Motor neuron (in vitro differentiated cells): ENCODE data around the gene CFAP251. TPM values are rescaled to one million over a fixed set of nuclear protein-coding genes. Genes with fewer than 3 reads are reported as not detected.

Experiments used
- ATAC-seq, 8 experiments: fragments of 200-7000 bp; cut with Tn5 transposase; replicated peaks in 6 of 8; 2 replicates each; pipeline ENCODE4 v1.8.0; 2021; ENCODE audit warnings: mild to moderate bottlenecking in 8 of 8, moderate library complexity in 8 of 8
- H3K27ac ChIP-seq, 2 donors: fragments of 250-450 bp; sonication (Bioruptor Pico); 2 replicates each; pipeline ENCODE4 v1.9.0; 2021; ENCODE audit warnings: antibody characterized with exemption in 2 of 2, mild to moderate bottlenecking in 2 of 2, moderate library complexity in 1 of 2
- H3K4me1 ChIP-seq, 2 donors: fragments of 250-450 bp; sonication (Bioruptor Pico); replicated peaks in 1 of 2; 2 replicates each; pipeline ENCODE4 v1.6.1; 2021; ENCODE audit warnings: antibody characterized with exemption in 2 of 2, mild to moderate bottlenecking in 2 of 2, moderate library complexity in 1 of 2
- H3K4me3 ChIP-seq, 5 donors: fragments of 250-450 bp; sonication (Bioruptor Pico); 2 replicates each; pipeline ENCODE4 v1.9.0; 2021; ENCODE audit warnings: antibody characterized with exemption in 5 of 5, mild to moderate bottlenecking in 5 of 5, moderate library complexity in 4 of 5
- WGBS, 10 experiments: fragments of 450-650 bp; shearing (Covaris generic); methylation state at CpG; one replicate each; pipeline ENCODE4 v1.0.0; 2022; 5-methylcytosine and 5-hydroxymethylcytosine counted together
- in situ Hi-C, 9 experiments: fragments of 400-800 bp; cut with MboI; loops; one replicate each; pipeline ENCODE4 v1.15.0; 2021; ENCODE audit warnings: low sequenced_read_pairs in 9 of 9, low pct_unique_long_range_greater_than_20kb in 2 of 9; ENCODE audit not compliant: unreplicated experiment in 9 of 9
- total RNA-seq, 8 experiments: library from RNA; unstranded; fragments of 300-600 nt; gene quantifications; 2 replicates each; pipeline versions ENCODE4 v1.2.3 to v1.2.4, GENCODE V29; 2022

CFAP251 gene
- total RNA-seq, 8 experiments from 2014 or later = 1.7 to 5.3 (median 2.7) TPM

- WGBS, 10 experiments = 46 to 100% (median 72%) methylated on average over 1 to 10 of the region's 16 CpGs; no CpG with 5 or more reads in 4 of the 10 experiments
- in situ Hi-C loops = no loop called here
- Histone ChIP-seq H3K27ac (peak overlapping the region; percentile 79 to 81), H3K4me1 (peaks cover 17 to 23% of the 10 kb centered on the region in 2 donors), H3K4me3 (peak overlapping the region; percentile 54 to 79 (median 67))
- ATAC-seq = no peak
Measured at GRCh38 chr12:122024132-122024785, 105.9 kb downstream of the CFAP251 start.

DNA sequence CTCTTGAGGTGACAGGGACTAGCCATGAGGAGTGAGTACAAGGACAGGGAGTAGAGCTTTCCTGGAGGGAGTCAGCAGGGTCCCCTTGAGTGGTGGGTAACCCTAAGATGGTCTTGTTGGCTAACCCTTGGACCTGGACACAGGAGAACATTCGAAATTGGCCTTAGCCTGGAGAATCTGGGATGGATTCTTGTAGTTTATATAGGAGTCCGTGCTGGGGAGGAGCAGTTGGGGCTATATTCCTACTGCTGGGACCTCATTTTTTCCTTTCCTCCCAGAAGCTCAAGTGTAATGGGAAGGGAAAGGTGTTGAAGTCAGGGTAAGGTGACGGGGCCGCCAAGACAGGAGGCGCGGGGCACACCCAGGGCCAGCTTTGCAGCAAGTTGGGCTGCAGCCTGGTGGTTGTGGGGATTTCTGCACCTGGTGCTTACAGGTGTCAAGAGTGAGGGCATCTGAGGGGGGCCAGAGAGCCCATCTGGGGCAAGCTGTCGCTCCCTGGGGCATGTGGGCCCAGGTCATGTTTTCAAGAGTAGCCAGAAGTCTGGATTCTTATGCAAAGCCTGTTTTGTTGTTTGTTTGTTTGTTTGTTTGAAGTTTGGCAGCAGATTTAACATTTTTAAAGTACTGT is 108.4 kb downstream of the CFAP251 start:
- in situ Hi-C loops = no loop called here
- Histone ChIP-seq H3K27ac (no peak overlapping the region), H3K4me1 (peaks cover 18 to 22% of the 10 kb centered on the region in 2 donors), H3K4me3 (no peak overlapping the region)
- WGBS, 10 experiments = 80 to 100% (median 100%) methylated on average over 1 of the region's 7 CpGs; no CpG with 5 or more reads in 5 of the 10 experiments
- no peak for ATAC-seq

- Histone ChIP-seq H3K4me3 (no peak overlapping the region), H3K4me1 (peaks cover 22 to 26% of the 10 kb centered on the region in 2 donors), H3K27ac (no peak overlapping the region)
- WGBS, 10 experiments = 20 to 80% (median 60%) methylated on average over 1 to 7 of the region's 12 CpGs; no CpG with 5 or more reads in 3 of the 10 experiments
- in situ Hi-C loops = no loop called here
- ATAC-seq = peak in 1 of 8 experiments; percentile 72
Measured at GRCh38 chr12:122028165-122028904, 109.9 kb downstream of the CFAP251 start.

- Histone ChIP-seq H3K4me1 (peaks cover 20 to 26% of the 10 kb centered on the region in 2 donors), H3K27ac (no peak overlapping the region), H3K4me3 (no peak overlapping the region)
- in situ Hi-C loops = no loop called here
- WGBS, 10 experiments = 0 to 100% (median 93%) methylated on average over 1 to 12 of the region's 23 CpGs; no CpG with 5 or more reads in 3 of the 10 experiments
- no peak for ATAC-seq
Measured at GRCh38 chr12:122028905-122029560, 110.6 kb downstream of the CFAP251 start.

GRCh38 chr12:122029620-122030423 is 111.4 kb downstream of the CFAP251 start:
- Histone ChIP-seq H3K27ac (no peak overlapping the region), H3K4me3 (no peak overlapping the region), H3K4me1 (peaks cover 16 to 21% of the 10 kb centered on the region in 2 donors)
- in situ Hi-C loops = no loop called here
- ATAC-seq = peak in 2 of 8 experiments; percentile 20 to 78
- 80 to 100% (median 86%) methylated on average over 1 to 6 of the region's 28 CpGs; no CpG with 5 or more reads in 6 of the 10 experiments for WGBS, 10 experiments

DNA sequence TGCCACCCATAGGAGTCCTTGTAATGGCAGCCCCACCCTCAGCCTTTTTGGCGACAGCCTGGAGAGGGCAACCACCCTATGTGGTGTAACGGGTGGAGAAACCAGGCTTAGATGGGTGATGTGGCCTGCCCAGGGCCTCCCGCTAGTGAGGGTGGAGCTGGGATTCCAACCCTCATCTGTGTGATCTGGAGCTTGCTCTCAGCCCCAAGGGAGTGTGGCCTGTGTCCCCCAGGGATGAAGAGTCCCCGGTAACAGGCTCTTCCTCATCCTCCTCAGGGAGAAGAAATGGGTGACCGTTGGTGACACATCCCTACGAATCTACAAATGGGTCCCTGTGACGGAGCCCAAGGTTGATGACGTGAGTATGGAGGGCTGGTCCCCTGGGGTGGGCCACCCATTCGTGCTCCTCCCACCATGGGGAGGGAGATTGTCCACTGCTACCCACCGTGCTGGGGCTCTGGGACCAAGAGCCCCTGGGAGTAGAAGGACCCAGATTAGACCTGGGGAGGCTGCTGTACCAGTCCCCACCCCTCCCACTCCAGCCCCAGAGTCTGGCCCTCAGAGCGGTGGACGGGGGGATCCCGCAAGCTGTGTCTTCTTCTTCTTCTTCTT is 112.1 kb downstream of the CFAP251 start:
- ATAC-seq = peak in 1 of 8 experiments; percentile 65
- Histone ChIP-seq H3K4me3 (no peak overlapping the region), H3K27ac (no peak overlapping the region), H3K4me1 (peaks cover 16 to 21% of the 10 kb centered on the region in 2 donors)
- WGBS, 10 experiments = 60 to 90% methylated on average over 1 to 5 of the region's 13 CpGs; no CpG with 5 or more reads in 8 of the 10 experiments
- in situ Hi-C loops = no loop called here

DNA sequence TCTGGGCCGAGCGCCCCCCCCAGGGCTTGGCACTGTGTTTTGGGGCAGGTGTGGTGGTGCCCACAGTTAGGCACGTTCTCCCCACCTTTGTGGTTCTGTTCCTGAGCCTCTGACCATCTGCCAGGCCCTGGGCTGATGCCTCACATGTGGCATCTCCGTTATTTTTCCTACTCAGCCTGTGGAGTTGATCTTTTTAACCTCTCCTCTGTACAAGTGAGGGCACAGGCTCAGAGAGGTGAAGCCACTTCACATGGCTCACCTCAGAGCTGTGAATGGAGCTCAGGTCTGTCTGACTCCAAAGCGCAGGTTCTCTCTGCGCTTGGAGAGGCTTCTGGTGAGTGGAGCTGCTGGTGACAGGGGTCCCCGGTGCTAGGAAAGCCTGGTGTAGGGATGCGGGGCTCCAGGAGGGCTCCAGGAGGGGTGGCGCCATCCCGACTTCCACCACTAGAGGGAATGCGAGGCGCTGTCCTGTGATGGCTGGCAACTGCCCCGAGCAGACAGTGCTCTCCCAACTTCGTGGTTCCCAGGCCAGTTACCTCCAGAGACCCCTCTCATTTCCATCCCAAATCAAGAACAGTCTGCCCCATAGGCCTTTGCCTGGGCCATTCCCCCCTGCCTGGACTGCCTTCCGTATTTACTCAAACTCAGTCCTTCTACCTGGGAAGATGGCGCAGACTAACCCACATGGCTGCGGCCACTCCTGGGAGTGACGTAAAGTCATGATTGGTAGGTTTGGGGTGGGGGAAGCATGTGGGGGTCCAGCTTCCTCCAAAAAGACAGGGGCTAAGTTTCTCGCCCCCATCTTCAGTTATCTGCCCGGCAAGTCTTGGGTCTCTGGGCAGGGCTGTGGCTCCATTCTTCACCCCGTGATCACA is 113.2 kb downstream of the CFAP251 start:
- in situ Hi-C loops = no loop called here
- 20 to 100% (median 70%) methylated on average over 1 to 7 of the region's 21 CpGs; no CpG with 5 or more reads in 4 of the 10 experiments for WGBS, 10 experiments
- H3K4me1 ChIP-seq = peaks cover 16 to 21% of the 10 kb centered on the region in 2 donors
- peak in 6 of 8 experiments; percentile 42 to 89 (median 57) for ATAC-seq
- no peak overlapping the region for H3K27ac ChIP-seq
- no peak overlapping the region for H3K4me3 ChIP-seq

- peak in 1 of 8 experiments; percentile 41 for ATAC-seq
- no peak overlapping the region for H3K27ac ChIP-seq
- 70 to 100% (median 94%) methylated on average over 1 to 8 of the region's 11 CpGs; no CpG with 5 or more reads in 2 of the 10 experiments for WGBS, 10 experiments
- no peak overlapping the region for H3K4me3 ChIP-seq
- peaks cover 15 to 21% of the 10 kb centered on the region in 2 donors for H3K4me1 ChIP-seq
- in situ Hi-C loops = no loop called here
Measured at GRCh38 chr12:122032580-122032979, 114.2 kb downstream of the CFAP251 start.

DNA sequence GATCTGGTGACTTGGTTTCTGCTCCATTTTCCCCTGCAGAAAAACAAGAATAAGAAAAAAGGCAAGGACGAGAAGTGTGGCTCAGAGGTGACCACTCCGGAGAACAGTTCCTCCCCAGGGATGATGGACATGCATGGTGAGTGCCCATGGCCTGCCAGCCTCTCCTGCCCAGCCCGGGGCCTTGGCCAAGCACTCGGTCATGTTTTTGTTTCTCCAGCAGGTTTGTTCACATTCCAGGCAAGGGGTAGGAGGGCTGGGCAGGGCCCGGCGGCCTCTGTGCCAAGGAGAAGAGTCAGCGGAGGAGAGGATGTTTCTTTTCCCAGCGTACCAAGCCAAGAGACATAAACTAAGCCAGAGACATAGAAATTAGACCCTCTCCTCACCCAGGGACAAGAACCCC is 116.9 kb downstream of the CFAP251 start:
- Histone ChIP-seq H3K27ac (no peak overlapping the region), H3K4me3 (no peak overlapping the region), H3K4me1 (peaks cover 0 to 7% of the 10 kb centered on the region in 2 donors)
- no peak for ATAC-seq
- WGBS, 10 experiments = 67 to 100% (median 93%) methylated on average over 1 to 8 of the region's 8 CpGs; no CpG with 5 or more reads in 3 of the 10 experiments
- in situ Hi-C loops = no loop called here

- 60 to 100% (median 80%) methylated on average over 1 to 4 of the region's 6 CpGs; no CpG with 5 or more reads in 3 of the 10 experiments for WGBS, 10 experiments
- ATAC-seq = no peak
- Histone ChIP-seq H3K4me1 (peaks cover 0 to 7% of the 10 kb centered on the region in 2 donors), H3K27ac (no peak overlapping the region), H3K4me3 (no peak overlapping the region)
- in situ Hi-C loops = no loop called here
Measured at GRCh38 chr12:122036153-122036552, 117.8 kb downstream of the CFAP251 start.
